Stimulated activated CD8-positive, alpha-beta memory T cell treated with anti-CD3 and anti-CD28 coated beads, Interleukin-2, amount 100 ng/mL, for 48 hours (primary cell): ENCODE results near the gene LEF1.
"Not testable (repeated sequence)": the region's sequence is repeated elsewhere in the genome, so short reads cannot be mapped to it uniquely, and the experiment has no call there.

Source experiments
- DNase-seq, 2 donors: peaks; one replicate each; pipeline ENCODE4 v3.0.0-alpha.2; 2020; ENCODE audit warnings: low read depth in 2 of 2

LEF1 gene

DNA sequence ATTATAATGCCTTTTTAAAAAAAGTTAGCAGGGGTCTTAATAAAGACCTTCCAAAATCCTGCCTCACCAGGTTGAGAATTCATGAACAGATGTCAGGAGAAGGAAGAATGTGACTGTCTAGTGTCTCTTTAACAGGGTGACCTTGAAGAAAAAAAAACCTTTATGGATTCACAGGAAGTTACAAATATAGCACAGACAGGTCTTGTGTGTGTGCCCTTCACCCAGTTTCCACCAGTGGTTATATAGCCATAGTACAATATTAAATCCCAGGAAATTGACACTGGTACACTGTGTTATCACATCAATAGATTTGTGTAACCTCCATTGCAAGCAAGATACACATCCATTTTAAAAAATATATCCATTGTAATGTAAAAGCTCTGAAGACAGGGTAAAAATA is 135.4 kb downstream of the LEF1 start:
- DNase-seq: no peak

DNA sequence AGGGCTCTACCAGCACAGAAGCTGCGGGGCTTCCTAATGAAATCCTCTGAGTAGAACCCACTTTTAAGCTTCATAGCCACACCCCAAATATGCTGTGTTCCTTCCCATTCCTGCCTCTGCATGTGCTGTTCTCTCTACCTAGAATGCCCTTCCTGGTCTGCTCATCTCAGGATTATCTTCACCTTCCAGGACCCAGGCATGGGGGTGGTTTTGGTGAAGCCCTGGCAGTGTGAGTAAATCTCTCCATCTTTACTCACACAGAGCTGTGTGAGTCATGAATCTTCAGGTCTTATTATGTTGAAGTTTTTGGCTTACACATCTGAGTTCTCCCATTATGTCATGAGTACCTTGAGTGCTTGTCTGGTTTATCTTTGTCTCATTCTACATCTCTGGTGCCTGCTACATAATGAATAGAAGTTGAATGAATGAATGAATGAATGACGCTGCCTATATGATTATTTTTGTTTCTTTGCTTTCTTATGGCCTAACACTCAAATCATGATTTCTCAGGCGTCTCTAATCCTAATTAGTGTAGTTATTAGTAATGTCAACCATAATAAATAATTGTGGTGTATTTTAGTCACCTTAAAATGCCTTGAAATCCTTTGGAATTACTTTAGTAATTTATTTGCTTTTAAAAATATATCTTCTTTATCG is 137.2 kb downstream of the LEF1 start:
- peak in 1 of 2 donors; percentile 35 for DNase-seq

DNA sequence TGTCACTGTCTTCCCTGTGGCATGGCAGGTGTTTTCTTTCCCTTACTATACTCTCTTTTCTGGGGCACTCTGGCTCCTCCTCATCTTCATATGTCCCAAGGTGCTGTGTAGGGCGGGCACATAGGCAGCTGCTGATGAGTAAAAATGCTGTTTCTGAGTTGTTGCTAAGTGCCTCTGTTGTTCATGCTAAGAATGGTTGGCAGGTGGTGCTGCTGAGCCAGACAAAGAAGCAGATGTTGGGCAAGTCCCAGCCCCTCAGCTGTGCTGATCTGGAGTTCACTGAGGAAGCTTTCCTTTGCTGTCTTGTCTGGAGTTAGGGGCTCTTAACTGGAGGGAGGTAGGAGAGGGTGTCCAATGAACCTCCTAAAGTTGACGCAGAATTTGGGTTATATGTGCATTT is 138.4 kb downstream of the LEF1 start:
- peak in 1 of 2 donors; percentile 50 for DNase-seq

DNA sequence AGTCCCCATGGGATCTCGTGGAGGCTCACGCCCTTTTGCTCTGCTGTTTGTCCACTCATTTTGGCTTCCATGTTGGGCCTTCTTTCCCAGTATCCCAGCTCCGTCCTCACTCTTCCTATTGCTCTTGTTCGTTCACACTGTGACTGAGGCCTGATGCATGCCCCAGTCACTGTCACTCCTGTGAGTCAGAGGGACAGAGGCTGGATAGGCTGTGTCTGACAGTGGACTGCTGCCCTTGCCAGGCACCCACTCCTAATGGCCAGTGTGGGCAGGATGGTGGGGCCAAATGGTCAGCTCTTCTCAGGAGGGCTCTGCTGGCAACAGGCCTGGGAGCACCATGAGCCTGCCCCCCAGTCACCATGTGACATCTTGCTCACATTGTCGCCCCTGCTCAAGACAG is 139.0 kb downstream of the LEF1 start:
- no peak for DNase-seq

DNA sequence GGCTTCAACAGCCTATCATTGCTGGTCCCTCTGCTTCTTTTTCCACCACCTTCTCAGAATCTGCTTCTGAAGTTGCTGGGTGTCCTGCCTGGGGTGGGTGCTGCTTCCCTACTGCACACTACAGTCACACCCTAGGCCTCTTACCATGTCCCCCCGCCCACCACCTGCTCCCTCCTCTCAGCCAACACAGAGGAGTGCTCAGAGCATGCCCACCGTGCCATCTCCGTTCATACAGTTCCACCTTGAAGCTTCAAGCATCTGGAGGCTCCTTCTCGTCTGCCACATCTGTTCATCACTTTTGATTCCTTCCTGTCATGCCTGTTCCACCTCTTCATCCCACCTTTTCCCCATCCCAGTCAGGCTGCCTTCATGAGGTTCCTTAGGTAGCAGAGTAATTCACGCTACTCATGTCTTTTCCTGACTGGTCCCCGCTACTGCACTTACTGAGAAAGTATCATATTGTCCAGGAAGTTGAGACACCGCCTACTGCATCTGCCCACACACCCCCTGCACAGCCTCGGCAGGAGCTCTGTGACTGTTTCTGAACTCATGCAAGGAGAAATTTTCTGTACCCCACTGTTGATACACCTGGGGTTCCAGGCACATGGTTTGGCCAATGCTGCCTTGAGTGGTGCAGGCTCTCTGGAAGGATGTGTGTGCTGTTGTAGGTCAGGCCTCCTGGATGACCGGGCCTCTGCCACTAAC is 139.6 kb downstream of the LEF1 start:
- peak in 1 of 2 donors; percentile 40 for DNase-seq

DNA sequence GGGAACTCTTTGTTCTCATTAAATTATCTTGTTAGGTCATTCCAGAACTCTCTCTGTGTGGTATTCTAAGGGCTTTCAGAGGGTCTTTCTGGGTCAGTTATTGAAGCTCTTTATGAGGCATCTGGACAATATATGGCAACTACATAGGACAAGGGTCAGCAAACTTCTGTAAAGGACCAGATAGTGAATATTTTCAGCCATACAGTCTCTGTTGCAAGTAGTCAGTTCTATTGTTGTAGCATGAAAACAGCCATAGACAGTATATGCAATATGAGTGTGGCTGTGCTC is 143.9 kb downstream of the LEF1 start:
- no peak for DNase-seq

DNA sequence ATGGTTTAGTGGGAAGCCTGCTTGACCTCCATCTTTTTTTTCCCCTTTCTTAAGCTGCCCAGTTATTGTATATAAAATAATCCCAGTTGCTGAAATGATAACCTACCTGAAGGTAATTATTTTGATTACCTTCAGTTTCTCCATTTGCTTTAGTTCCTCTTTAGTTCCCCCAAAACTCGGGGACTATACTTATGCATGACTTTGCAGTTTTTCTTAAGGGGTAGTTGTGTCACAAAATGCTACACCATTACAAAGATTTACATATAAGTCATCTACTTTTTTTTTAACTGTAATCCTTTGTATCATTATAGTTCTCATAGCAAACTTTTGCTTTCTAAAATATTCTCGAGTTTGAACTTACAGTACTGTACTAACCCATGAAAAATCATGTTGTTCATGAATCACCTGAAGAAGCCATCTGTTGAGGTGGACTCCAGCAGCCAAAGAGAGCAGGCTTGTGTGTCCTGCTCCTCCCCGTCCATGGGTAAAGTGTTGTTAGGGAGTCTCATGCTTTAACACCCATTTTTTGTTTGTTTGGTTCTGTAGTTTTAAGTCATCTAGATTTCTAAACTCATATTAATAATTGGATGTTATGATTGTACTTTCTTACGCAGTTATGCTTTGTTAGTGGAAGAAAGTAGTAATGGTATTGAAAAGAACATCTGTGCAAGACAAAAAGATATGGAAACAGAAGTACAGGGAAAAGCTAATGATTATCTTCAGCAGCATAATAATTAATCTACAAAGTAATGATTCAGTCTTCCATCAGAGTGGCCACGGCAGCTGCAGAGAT is 144.5 kb downstream of the LEF1 start:
- no peak for DNase-seq

DNA sequence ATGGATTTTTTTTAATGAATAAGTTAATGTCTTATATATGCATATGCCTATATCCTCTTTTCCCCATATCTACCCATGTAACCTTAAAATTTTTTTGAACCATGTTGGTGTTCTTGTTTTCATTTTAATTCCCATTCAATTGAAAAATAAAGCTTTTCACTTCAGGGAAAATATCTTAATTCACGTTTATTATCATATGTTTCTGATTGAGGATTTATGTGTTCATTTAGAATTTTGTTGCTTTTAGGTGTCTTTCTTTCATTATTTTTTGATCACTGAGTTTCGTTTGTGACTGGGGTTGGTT is 149.9 kb downstream of the LEF1 start:
- DNase-seq: no peak

DNA sequence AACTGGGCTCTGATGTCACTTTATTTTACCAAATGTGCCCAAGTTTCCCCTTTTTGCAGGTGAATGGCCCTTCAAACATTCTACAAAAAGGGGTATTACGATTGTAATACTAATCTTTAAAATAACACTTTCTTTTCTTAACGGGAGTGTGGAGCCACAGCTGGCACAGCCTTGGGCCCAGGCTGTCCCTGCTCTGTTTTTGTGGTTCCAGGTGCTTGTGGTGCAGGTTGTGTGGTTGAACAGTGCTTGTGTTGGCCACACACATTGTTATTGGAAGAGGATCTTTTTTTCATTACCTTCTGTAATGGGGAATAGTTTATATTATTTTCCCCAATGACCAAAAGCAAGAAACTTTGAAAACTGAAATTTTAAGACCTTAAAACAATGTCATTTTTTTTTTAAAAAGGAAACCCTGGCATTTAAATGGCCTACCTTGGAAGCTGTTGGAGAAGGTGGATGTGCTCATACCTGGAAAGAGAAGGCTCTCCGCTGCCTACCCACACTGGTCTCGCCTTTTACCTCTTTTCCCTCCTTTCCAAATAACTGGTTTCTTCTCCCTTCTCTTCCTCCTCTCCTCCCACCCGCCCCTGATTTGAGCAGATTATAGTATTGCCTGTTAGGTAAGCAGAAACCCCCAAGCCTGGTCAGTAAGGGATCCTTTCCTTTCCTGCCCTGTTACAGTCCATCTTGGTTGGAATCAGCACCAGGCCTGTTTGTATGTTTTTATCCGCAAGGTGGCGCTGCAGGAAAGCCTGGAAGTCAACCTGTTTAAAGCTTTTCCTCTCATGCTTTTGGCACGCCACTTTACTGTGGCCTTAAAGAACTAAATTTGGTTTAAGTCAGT is 150.5 kb downstream of the LEF1 start:
- DNase-seq: peak; percentile 54 to 72

DNA sequence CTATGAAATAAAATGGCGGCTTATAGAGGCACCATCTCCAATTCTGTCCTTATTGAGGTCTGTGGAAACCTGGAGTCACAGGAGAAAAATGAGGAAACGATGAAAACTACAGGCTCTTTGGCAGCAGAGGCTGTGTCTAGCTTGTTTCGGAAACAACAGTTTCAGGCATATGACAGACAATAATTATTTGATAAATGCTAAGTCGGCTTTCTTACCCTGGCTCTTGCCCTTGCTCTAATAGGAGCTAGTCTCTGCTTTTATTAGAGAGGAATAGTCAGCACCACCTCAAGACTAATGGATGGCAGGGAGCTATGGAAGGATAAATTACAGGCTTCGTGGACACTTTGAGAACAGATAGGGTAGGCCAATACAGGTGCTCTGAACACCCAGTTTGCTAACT is 154.8 kb downstream of the LEF1 start:
- no peak for DNase-seq

DNA sequence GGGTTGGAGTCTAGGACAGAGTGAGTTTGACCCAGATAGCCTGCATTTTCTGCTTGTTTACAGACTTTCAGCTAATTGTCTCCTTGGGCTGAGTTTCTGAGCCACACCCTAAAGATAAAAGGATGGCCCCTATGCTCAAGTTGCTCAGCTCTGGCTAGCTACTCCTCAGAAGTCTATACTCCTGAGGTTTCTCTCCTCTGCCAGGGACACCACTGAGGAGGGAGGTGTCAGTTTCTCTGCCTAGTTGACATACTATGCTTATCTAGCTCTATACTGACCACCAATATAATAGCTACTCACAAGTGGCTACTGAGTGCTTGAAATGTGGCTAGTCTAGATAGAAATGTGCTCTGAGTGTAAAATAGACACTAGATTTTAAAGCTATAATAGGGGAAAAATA is 155.4 kb downstream of the LEF1 start:
- DNase-seq: no peak

DNA sequence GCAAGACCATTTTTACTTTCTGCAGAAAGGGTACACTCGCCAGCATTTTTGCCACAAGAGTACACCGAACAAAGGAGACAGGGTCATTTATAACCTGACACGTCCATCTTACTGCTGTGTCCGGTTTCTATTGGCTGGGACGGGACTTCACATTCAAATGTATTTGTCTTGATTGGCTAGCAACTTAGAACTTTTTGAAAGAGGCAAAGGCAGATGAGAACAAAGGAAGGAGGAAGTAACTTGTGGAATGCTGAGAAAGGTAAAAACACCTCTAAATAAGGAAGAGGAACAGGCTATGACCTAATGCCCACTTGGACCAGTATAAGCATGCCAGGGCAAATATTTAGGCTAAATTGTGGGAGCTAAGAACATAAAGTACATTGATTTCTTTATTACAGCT is 156.3 kb downstream of the LEF1 start:
- not testable (repeated sequence) for DNase-seq

DNA sequence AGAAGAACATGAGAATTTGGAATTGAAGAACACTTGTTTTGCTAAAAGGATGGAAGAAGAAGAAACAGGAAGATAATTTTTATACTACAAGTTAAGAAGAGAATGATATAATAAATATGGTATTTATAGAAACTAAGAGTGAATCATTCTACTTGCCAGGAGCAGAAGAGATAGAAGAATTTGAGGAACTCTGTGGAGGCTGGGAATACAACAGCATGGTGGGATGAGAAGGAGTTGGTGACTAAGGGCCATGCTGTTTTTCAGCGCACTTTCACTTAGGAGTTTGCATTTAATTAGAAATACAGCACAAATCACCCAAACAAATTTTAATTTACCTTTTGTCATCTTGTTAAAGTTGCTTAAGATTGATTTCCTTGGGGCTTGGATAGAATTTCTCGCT is 158.6 kb downstream of the LEF1 start:
- DNase-seq: no peak

DNA sequence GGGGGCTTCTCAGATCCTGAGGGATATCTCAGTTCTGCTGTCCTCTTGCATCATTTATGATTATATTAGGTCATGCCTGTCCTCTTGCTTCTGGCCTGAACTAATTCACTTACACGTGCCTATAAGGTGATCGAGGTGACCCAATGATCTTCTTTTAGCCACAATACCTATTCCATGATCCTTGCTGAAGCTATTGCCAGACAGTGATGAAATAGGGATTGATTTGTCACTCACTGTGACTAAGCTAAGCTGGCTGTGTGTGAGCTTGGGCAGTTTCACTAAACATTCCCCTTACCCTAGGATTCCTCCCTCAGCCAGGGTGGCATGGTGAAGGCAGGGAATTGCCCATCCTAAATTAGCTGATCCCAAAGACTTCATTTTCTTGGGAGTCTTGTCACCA is 160.0 kb downstream of the LEF1 start:
- no peak for DNase-seq

DNA sequence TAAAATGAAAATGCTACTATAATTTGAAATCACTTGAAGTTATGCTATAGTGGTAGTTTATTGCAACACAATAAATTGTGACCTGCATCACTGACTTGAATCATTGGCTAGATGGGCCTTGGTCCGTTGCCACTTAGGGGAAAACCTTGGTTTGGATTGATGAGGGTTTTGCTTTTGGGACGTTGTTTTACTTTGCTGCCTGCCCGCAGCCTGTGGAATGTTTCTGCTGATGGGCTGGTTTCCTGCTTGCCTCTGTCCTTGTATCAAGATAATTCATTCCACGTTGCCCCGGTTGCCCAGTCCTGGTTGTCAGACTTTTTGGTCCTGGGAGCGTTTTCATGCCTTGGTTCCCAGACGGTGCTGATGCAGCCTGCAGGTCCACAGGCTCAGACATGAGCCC is 160.7 kb downstream of the LEF1 start:
- no peak for DNase-seq

DNA sequence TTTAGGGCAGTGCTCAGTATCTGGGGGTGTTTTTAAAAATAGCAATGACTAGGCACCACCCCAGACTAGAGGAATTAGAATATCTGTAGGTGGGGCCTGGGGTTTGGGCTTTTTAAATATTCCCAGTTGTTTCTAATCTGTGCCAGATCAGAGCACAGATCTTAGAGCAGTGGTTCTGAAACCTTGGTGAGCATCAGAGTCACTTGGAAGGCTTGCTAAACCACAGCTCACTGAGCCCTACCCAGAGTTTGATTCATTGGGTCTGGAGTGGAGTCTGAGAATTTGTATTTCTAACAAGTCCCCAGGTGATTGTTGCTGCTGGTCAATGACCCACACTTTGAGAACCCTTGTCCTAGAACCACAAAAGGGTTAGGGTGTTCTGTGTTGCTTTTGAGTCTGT is 162.4 kb downstream of the LEF1 start:
- no peak for DNase-seq

DNA sequence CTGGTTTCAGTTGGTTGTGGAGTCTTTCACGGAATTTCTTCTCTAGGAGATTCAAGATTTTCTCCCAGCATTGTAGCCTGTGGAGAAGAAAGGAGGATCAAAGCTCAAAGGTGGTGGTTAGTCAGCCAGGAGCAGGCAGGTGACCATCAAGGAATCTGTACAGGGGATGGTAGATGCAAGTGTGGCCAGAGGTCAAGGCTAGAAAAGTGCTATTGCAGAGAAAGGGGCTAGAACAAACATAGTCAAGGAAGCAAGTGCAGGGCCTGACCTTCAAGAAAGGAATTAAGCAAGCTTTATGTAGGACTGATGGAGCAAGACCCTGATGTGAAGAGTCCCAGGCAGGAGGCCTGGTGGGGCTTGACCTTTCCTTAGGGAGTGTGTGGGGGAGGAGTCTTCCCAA is 162.9 kb downstream of the LEF1 start:
- no peak for DNase-seq

DNA sequence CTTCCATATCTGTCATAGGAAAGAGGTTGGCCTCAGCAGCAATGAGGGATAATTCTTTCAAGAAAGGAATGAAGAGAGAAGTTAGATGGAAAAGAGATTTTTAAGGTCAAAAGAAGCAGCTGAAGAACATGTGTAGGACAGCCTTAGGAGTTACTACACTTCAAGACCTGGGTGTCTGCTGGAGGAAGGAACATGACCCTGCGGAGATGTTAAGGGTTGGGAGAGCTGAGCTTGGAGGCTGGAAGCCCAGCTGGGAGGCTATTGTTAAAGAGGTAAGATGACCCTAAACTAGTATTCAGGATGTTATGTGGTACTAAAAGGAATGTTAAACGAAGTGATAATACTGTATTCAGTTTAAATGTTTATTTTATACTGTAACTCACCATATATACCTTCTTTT is 164.1 kb downstream of the LEF1 start:
- no peak for DNase-seq

DNA sequence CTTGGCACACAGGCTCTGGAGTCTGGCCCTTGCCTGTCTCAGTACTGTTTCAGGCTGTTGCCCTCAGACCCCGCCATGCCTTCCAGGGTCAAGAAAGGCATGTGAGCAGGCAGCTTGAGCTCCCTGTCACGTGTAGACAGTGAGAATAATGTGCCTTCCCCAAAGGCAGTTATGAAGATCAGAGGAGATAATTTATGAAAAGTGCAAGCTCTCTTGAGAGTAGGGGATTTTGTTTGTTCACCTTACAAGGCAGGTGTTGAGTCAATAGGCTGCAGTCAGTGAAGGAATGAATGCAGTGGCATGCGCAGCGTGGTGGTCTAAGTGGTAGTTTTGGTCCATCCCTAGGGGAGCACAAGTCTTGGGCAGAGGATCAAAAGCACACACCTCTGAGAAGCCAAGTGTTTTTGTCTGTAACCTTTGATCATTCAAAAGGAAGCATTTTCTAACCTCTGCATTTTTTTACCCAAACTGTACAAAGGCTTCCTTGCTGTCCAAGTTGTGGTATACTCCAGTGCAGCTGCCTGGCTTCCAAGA is 164.7 kb downstream of the LEF1 start:
- no peak for DNase-seq

DNA sequence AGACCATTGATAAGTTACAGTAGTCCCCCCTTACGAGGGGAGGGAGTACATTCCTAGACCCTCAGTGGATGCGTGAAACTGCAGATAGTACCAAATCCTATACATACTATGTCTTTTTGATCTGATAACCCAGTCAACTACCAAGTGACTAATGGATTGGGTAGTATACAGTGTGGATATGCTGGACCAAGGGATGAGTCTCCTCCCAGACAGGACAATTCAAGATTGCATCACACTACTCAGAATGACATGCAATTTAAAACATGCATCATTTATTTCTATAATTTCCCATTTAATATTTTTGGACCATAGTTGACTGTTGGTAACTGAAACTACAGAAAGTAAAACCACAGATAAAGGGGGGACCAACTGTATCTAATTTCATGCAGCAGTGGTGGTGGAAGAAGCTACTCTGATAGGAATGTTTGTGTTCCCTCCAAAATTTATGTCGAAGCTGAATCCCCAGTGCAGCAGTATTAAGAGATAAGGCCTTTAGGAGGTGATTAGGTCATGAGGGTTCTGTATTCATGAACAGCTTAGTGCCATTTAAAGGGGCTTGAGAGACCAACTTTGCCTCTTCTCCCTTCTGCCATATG is 167.1 kb downstream of the LEF1 start:
- no peak for DNase-seq

DNA sequence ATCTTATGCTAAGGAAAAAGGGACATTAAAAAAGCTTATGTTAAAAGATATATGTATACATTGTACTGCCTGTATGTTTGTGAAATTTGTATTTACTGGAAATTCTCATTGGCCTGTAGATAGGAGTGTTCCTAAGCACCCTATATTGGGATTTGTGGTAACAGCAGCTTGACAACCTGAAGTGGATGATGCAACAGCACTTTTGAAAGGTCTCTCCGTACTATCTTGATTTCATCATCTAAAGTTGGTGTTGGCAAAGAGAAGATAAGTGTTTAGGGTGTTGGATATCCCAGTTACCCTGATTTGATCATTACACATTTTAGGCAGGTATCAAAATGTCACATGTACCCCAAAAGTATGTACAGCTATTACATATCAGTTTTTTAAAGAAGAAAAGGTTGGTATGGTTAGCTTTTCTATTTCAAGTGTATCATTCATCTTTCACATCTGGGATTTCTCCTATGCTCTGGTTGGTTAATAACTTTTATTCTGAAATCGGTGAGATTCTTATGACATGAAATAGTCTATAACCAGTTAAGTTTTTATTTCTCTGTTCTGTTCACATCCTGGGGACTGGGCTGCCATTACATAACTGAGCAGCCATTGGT is 168.7 kb downstream of the LEF1 start:
- DNase-seq: no peak
